ENCODE results near the gene APLNR. TPM values are rescaled to one million over a fixed set of nuclear protein-coding genes. Genes with fewer than 3 reads are reported as not detected.

Gene APLNR
- total RNA-seq, 1 donor from 2014 or later: 1.2 TPM

GRCh38 chr11:57240757-57241156 is 3.7 kb upstream of the APLNR start:
- ATAC-seq: no peak
- no peak overlapping the region for H3K4me3 ChIP-seq
- H3K27ac ChIP-seq: no peak overlapping the region
- TF ChIP-seq CTCF (IDR thresholded peaks at IDR 0.05): no peak
- no peaks in the 10 kb centered on the region for H3K36me3 ChIP-seq
- H3K9me3 ChIP-seq: no peaks in the 10 kb centered on the region
- no peak for DNase-seq
- H3K27me3 ChIP-seq: no peaks in the 10 kb centered on the region
- intact Hi-C loops (cut with DNase I): no loop called here
- H3K4me1 ChIP-seq: no peaks in the 10 kb centered on the region

- DNase-seq: no peak
- Histone ChIP-seq H3K4me1 (no peaks in the 10 kb centered on the region), H3K9me3 (no peaks in the 10 kb centered on the region), H3K36me3 (no peaks in the 10 kb centered on the region), H3K4me3 (no peak overlapping the region), H3K27ac (no peak overlapping the region), H3K27me3 (no peaks in the 10 kb centered on the region)
- intact Hi-C loops (cut with DNase I): no loop called here
- TF ChIP-seq CTCF (IDR thresholded peaks at IDR 0.05): no peak
- ATAC-seq: no peak
Measured at GRCh38 chr11:57240007-57240406, 3.0 kb upstream of the APLNR start.

GRCh38 chr11:57239348-57239747 is 2.3 kb upstream of the APLNR start:
- no peak for TF ChIP-seq CTCF (IDR thresholded peaks at IDR 0.05)
- Histone ChIP-seq H3K4me1 (no peaks in the 10 kb centered on the region), H3K4me3 (no peak overlapping the region), H3K36me3 (no peaks in the 10 kb centered on the region), H3K9me3 (no peaks in the 10 kb centered on the region), H3K27me3 (no peaks in the 10 kb centered on the region), H3K27ac (no peak overlapping the region)
- intact Hi-C loops (cut with DNase I): no loop called here
- ATAC-seq: no peak
- no peak for DNase-seq

GRCh38 chr11:57235761-57236703 is 1.0 kb downstream of the APLNR start:
- TF ChIP-seq CTCF (IDR thresholded peaks at IDR 0.05): no peak
- H3K27me3 ChIP-seq: no peaks in the 10 kb centered on the region
- H3K4me3 ChIP-seq: no peak overlapping the region
- no peaks in the 10 kb centered on the region for H3K4me1 ChIP-seq
- ATAC-seq (no peak), DNase-seq (no peak)
- H3K9me3 ChIP-seq: no peaks in the 10 kb centered on the region
- H3K27ac ChIP-seq: no peak overlapping the region
- no peaks in the 10 kb centered on the region for H3K36me3 ChIP-seq
- intact Hi-C loops (cut with DNase I): no loop called here

- H3K4me3 ChIP-seq: no peak overlapping the region
- no peaks in the 10 kb centered on the region for H3K27me3 ChIP-seq
- intact Hi-C loops (cut with DNase I): no loop called here
- no peaks in the 10 kb centered on the region for H3K36me3 ChIP-seq
- TF ChIP-seq CTCF (IDR thresholded peaks at IDR 0.05): no peak
- H3K4me1 ChIP-seq: no peaks in the 10 kb centered on the region
- no peak for DNase-seq
- no peaks in the 10 kb centered on the region for H3K9me3 ChIP-seq
- ATAC-seq: no peak
- no peak overlapping the region for H3K27ac ChIP-seq
Measured at GRCh38 chr11:57233702-57234101, 3.3 kb downstream of the APLNR start.

Measured in upper lobe of right lung (tissue), 1 donor.